Loucy (cell line): ENCODE measurements around the gene NODAL.

Experiments used
- H2AFZ ChIP-seq: fragments of 200-600 bp; sonication (generic); 2 replicates; pipeline ENCODE4 v1.6.0; 2016; ENCODE audit warnings: antibody characterized with exemption, mild to moderate bottlenecking, low read length, moderate library complexity
- H3F3A ChIP-seq: fragments of 200-600 bp; 2 replicates; pipeline ENCODE4 v1.6.0; 2016; ENCODE audit warnings: antibody characterized with exemption, low read depth, mild to moderate bottlenecking
- H3K27me3 ChIP-seq: fragments of 200-600 bp; sonication (generic); 2 replicates; pipeline ENCODE4 v1.6.1; 2014; ENCODE audit warnings: low read length, mild to moderate bottlenecking; ENCODE audit not compliant: insufficient read depth, poor library complexity, severe bottlenecking
- H3K36me3 ChIP-seq: fragments of 200-600 bp; sonication (generic); 2 replicates; pipeline ENCODE4 v1.6.1; 2016; ENCODE audit warnings: low read length; ENCODE audit not compliant: insufficient read depth
- H3K4me1 ChIP-seq: fragments of 200-600 bp; sonication (generic); 2 replicates; pipeline ENCODE4 v1.5.1; 2014; ENCODE audit warnings: low read length, mild to moderate bottlenecking; ENCODE audit not compliant: insufficient read depth, poor library complexity, severe bottlenecking
- H3K4me2 ChIP-seq: fragments of 200-600 bp; sonication (generic); 2 replicates; pipeline ENCODE4 v1.6.0; 2014; ENCODE audit warnings: antibody characterized with exemption, low read length, low read depth, mild to moderate bottlenecking; ENCODE audit not compliant: poor library complexity, severe bottlenecking
- H3K4me3 ChIP-seq: fragments of 200-600 bp; sonication (generic); 2 replicates; pipeline ENCODE4 v1.5.1; 2014; ENCODE audit warnings: low read length, mild to moderate bottlenecking, mixed read lengths; ENCODE audit not compliant: poor library complexity, severe bottlenecking
- H3K79me2 ChIP-seq: fragments of 200-600 bp; sonication (generic); 2 replicates; pipeline ENCODE4 v1.6.1; 2014; ENCODE audit warnings: low read length; ENCODE audit not compliant: insufficient read depth
- H3K9ac ChIP-seq: fragments of 200-600 bp; sonication (generic); 2 replicates; pipeline ENCODE4 v1.6.0; 2014; ENCODE audit warnings: mild to moderate bottlenecking, low read depth, low read length, moderate library complexity; ENCODE audit not compliant: poor library complexity, severe bottlenecking
- H3K9me2 ChIP-seq: fragments of 200-600 bp; sonication (generic); replicated peaks from 2 replicates; pipeline ENCODE4 v1.6.1; 2016; ENCODE audit warnings: low read depth, low read length, mixed read lengths
- H3K9me3 ChIP-seq: fragments of 200-600 bp; sonication (generic); 2 replicates; pipeline ENCODE4 v1.6.1; 2014; ENCODE audit warnings: mild to moderate bottlenecking, antibody characterized with exemption, low read length, low read depth; ENCODE audit not compliant: insufficient read depth
- H4K20me1 ChIP-seq: fragments of 200-600 bp; sonication (generic); 2 replicates; pipeline ENCODE4 v1.6.0; 2014; ENCODE audit warnings: antibody characterized with exemption, low read length, mild to moderate bottlenecking; ENCODE audit not compliant: insufficient read depth, poor library complexity, severe bottlenecking
- CTCF ChIP-seq: fragments of 200-600 bp; sonication (generic); conservative IDR thresholded peaks from 2 replicates; pipeline ENCODE4 v1.5.1; 2014; ENCODE audit warnings: mild to moderate bottlenecking, antibody characterized with exemption, low read length
- EZH2phosphoT487 ChIP-seq: fragments of 200-600 bp; IDR thresholded peaks from 2 replicates; pipeline ENCODE4 v1.6.1; 2018; ENCODE audit warnings: antibody characterized with exemption, mild to moderate bottlenecking, moderate library complexity, borderline replicate concordance

Gene NODAL

GRCh38 chr10:70478191-70479164 is 37.0 kb upstream of the NODAL start, which contains the start of gene PALD1:
Gene PALD1, plus strand, starts transcription at chr10:70478767. Its CDS starts 47,185 bp downstream, at chr10:70525952.
- Histone ChIP-seq H3K9me2 (no peaks in the 10 kb centered on the region), H2AFZ (peak within 1 kb of the TSS; percentile 74), H3F3A (0 out of 2 replicates have a peak, but pooled peaks cover 9% of the 10 kb centered on the region), H4K20me1 (no peaks in the 10 kb centered on the region), H3K36me3 (no peaks in the 10 kb centered on the region), H3K27me3 (no peaks in the 10 kb centered on the region), H3K9ac (peak within 1 kb of the TSS; percentile 77), H3K9me3 (no peaks in the 10 kb centered on the region), H3K4me1 (peaks cover 62% of the 10 kb centered on the region), H3K4me2 (peak within 1 kb of the TSS; percentile 80), H3K4me3 (peak within 1 kb of the TSS; percentile 86), H3K79me2 (peaks cover 42% of the 10 kb centered on the region)
- TF ChIP-seq EZH2phosphoT487: no peak
- no peak for TF ChIP-seq CTCF

- H3K79me2 ChIP-seq: peaks cover 38% of the 10 kb centered on the region
- H3K4me2 ChIP-seq: peak overlapping the region; percentile 80
- H3K36me3 ChIP-seq: no peaks in the 10 kb centered on the region
- H4K20me1 ChIP-seq: no peaks in the 10 kb centered on the region
- no peaks in the 10 kb centered on the region for H3K9me2 ChIP-seq
- H3K9me3 ChIP-seq: no peaks in the 10 kb centered on the region
- peak overlapping the region; percentile 86 for H3K4me3 ChIP-seq
- TF ChIP-seq EZH2phosphoT487 (no peak), CTCF (no peak)
- H3F3A ChIP-seq: 0 out of 2 replicates have a peak, but pooled peaks cover 9% of the 10 kb centered on the region
- peaks cover 55% of the 10 kb centered on the region for H3K4me1 ChIP-seq
- H3K9ac ChIP-seq: peak overlapping the region; percentile 77
- H3K27me3 ChIP-seq: no peaks in the 10 kb centered on the region
- peak overlapping the region; percentile 74 for H2AFZ ChIP-seq
These were observed 36.2 kb upstream of the NODAL start for GRCh38 chr10:70477661-70478162.

DNA sequence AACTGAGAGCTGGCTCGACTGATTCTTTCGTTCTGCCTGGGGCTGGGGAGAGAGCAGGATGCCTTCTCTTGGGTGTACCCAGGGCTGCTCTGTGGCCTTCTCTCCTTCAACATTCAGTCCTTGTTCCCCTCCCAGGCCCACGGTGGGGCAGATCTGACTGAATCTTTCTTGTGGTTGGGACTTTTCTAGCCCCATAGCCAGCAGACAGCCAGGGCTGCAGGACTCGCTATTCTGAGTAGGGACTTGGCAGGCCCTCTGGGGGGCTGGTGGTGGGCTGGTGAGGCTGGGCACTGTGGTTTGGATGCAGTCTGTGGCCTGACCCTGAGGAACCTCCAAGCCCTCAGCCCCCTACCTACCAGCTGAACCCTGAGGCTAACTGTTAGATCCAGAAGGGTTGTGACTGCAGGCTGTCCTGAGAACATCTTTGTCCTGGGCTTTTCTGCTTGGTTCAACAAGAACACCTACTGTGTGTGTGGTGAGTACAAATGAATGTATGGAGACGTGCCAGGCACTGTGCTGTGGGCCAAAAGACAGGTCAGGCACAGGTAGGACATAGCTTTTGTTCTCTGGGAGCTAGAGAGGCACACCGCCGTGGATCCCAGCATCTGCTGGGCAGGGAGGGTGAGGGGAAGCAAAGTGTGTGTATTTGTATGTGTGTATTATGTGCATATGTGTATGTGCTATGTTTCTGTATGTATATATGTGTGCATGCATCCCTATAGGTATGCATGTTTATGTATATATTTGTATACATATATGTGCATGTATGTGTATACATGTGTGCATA is 35.0 kb upstream of the NODAL start:
- H3K9ac ChIP-seq: no peak overlapping the region
- no peaks in the 10 kb centered on the region for H3K9me2 ChIP-seq
- no peaks in the 10 kb centered on the region for H3K27me3 ChIP-seq
- no peak overlapping the region for H2AFZ ChIP-seq
- H3K79me2 ChIP-seq: peaks cover 26% of the 10 kb centered on the region
- no peak overlapping the region for H3K4me3 ChIP-seq
- peaks cover 42% of the 10 kb centered on the region for H3K4me1 ChIP-seq
- H3K4me2 ChIP-seq: no peak overlapping the region
- H3K36me3 ChIP-seq: no peaks in the 10 kb centered on the region
- H3F3A ChIP-seq: 0 out of 2 replicates have a peak, but pooled peaks cover 9% of the 10 kb centered on the region
- H4K20me1 ChIP-seq: no peaks in the 10 kb centered on the region
- TF ChIP-seq EZH2phosphoT487 (no peak), CTCF (no peak)
- H3K9me3 ChIP-seq: no peaks in the 10 kb centered on the region
